ENCODE measurements around the gene RINL.
A peak's percentile ranks its signal among the peaks of the same experiment; 100 is the strongest.

The RINL gene

DNA sequence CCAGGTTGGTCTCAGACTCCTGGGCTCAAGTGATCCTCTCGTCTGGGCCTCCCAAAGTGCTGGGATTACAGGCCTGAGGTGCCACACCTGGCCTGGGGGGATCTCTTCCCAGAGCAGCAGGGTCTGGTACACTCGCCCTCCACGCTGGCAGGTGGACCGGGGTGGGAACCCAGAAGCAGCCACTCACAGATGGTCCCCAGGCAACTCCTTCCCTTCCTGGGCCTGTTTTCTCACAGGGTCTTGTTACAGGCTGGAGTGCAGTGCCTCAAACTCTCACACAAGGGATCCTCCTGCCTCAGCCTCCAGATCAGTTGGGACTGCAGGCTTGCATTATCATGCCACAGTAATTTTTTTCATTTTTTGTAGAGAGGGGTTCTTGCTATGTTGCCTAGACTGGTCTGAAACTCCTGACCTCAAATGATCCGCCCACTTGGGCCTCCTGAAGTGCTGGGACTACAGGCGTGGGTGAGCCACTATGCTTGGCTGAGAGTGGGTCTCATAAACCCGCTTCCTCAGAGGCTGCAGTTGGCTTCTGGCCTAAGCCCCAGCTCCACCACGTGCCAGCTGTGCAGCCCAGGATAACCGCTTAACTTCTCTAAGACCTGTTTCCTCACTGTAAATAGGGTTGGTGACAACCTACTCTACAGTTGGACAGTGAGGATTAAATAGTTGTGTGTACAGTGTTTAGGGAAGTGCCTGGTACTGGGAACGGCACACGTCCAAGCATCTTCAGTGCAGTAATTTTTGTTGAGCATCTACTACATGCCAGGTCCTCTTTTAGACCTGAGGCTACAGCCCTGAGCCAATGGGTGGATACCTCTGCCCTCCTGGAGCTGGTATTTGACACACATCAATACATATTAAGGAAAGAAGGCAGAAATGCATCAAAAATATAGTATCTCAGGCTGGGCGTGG lies 34.8 kb upstream of the RINL start:
- Histone ChIP-seq H4K8ac (ENCODE audit: low read depth, low read length) (no peak overlapping the region), H3K27me3 (ENCODE audit: control insufficient read depth in 3 of 3, insufficient read depth in 3 of 3, low read depth in 1 of 3, low read length in 3 of 3) (no peaks in the 10 kb centered on the region), H2BK15ac (ENCODE audit: low read length) (no peak overlapping the region), H3K14ac (ENCODE audit: low read length) (peak overlapping the region; percentile 17), H3K79me1 (ENCODE audit: low read depth, low read length) (peaks cover 2% of the 10 kb centered on the region), H3K4me3 (ENCODE audit: low read length in 2 of 2) (peak overlapping the region in 1 of 2 donors; percentile 34), H2BK120ac (ENCODE audit: low read depth, low read length) (no peak overlapping the region), H3K4ac (ENCODE audit: low read length) (no peak overlapping the region), H3K18ac (ENCODE audit: low read length) (peak overlapping the region; percentile 35), H4K91ac (ENCODE audit: low read depth, low read length, poor library complexity) (no peak overlapping the region), H2BK12ac (ENCODE audit: low read length) (no peak overlapping the region), H2AK5ac (ENCODE audit: low read depth, low read length) (peak overlapping the region; percentile 63), H3K36me3 (replicated peaks in 1 of 2; ENCODE audit: control insufficient read depth in 2 of 2, insufficient read depth in 2 of 2, low read length in 2 of 2) (peaks cover 0 to 6% of the 10 kb centered on the region in 2 donors), H3K23ac (ENCODE audit: low read depth, low read length, poor library complexity) (peak overlapping the region; percentile 55), H2BK5ac (ENCODE audit: low read length) (no peak overlapping the region), H3K9me3 (replicated peaks in 1 of 2; ENCODE audit: control insufficient read depth in 2 of 2, insufficient read depth in 1 of 2, low read depth in 1 of 2, low read length in 2 of 2) (peaks cover 0 to under 1% of the 10 kb centered on the region in 2 donors), H3K9ac (ENCODE audit: low read depth, low read length, poor library complexity) (no peak overlapping the region), H3K27ac (replicated peaks; ENCODE audit: low read length) (no peak overlapping the region), H3K4me2 (ENCODE audit: insufficient read depth, low read length, poor library complexity, severe bottlenecking) (no peak overlapping the region), H3K4me1 (ENCODE audit: control insufficient read depth in 2 of 2, insufficient read depth in 1 of 2, low read depth in 1 of 2, low read length in 2 of 2) (no peaks in the 10 kb centered on the region), H2AFZ (ENCODE audit: low read length) (no peak overlapping the region)
- no CpG with 5 or more reads among the region's 12 CpGs for WGBS, 2 donors (ENCODE audit: extremely low coverage in 2 of 2, insufficient read length in 2 of 2, insufficient replicate concordance in 1 of 2)
- no peak for DNase-seq (ENCODE audit: low spot score)

DNA sequence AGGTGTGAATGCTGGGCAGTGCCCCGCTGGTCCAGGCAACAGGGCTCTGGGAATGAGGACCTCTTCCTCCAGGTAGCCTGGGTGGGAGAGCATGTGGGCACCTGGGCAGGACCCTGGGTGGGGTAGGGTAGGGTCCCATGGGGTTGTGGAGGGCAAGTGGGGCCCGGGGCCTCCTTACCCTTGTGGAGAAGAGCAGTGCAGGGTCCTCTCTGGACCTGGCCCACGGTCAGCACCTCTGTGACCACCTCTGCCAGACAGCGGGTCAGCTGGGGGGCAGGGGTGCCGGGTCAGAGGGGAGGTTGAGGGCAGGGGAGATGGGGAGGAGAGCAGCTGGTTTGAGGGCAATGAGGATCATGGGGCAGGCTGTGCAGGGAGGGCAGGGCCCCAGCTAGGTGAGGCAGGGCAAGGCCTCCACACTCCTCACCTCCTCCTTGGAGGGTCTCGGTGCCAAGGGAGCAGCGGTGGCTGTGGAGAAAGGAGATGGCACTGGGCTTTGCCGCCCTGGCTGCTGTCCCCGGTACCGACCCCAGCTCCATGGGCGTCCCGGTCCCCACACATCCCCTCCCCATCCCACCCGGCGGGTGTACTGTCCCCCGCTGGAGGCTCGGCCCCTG lies 33.4 kb upstream of the RINL start:
- Histone ChIP-seq H3K14ac (ENCODE audit: low read length) (peak overlapping the region; percentile 38), H3K79me1 (ENCODE audit: low read depth, low read length) (peaks cover 2% of the 10 kb centered on the region), H2BK5ac (ENCODE audit: low read length) (peak overlapping the region; percentile 82), H3K27ac (replicated peaks; ENCODE audit: low read length) (no peak overlapping the region), H3K36me3 (replicated peaks in 1 of 2; ENCODE audit: control insufficient read depth in 2 of 2, insufficient read depth in 2 of 2, low read length in 2 of 2) (peaks cover 12% of the 10 kb centered on the region in 2 donors), H3K4ac (ENCODE audit: low read length) (no peak overlapping the region), H4K91ac (ENCODE audit: low read depth, low read length, poor library complexity) (no peak overlapping the region), H3K4me1 (ENCODE audit: control insufficient read depth in 2 of 2, insufficient read depth in 1 of 2, low read depth in 1 of 2, low read length in 2 of 2) (no peaks in the 10 kb centered on the region), H4K8ac (ENCODE audit: low read depth, low read length) (peak overlapping the region; percentile 82), H2BK12ac (ENCODE audit: low read length) (peak overlapping the region; percentile 41), H3K4me2 (ENCODE audit: insufficient read depth, low read length, poor library complexity, severe bottlenecking) (no peak overlapping the region), H2BK120ac (ENCODE audit: low read depth, low read length) (no peak overlapping the region), H2BK15ac (ENCODE audit: low read length) (peak overlapping the region; percentile 85), H3K9me3 (replicated peaks in 1 of 2; ENCODE audit: control insufficient read depth in 2 of 2, insufficient read depth in 1 of 2, low read depth in 1 of 2, low read length in 2 of 2) (peaks cover 0 to 12% of the 10 kb centered on the region in 2 donors), H2AFZ (ENCODE audit: low read length) (peak overlapping the region; percentile 61), H2AK5ac (ENCODE audit: low read depth, low read length) (peak overlapping the region; percentile 88), H3K4me3 (ENCODE audit: low read length in 2 of 2) (peak overlapping the region in 1 of 2 donors; percentile 29), H3K18ac (ENCODE audit: low read length) (peak overlapping the region; percentile 64), H3K9ac (ENCODE audit: low read depth, low read length, poor library complexity) (peak overlapping the region; percentile 30), H3K23ac (ENCODE audit: low read depth, low read length, poor library complexity) (peak overlapping the region; percentile 95), H3K27me3 (ENCODE audit: control insufficient read depth in 3 of 3, insufficient read depth in 3 of 3, low read depth in 1 of 3, low read length in 3 of 3) (no peaks in the 10 kb centered on the region)
- WGBS, 2 donors (ENCODE audit: extremely low coverage in 2 of 2, insufficient read length in 2 of 2, insufficient replicate concordance in 1 of 2), result no CpG with 5 or more reads among the region's 16 CpGs
- no peak for DNase-seq (ENCODE audit: low spot score)

DNA sequence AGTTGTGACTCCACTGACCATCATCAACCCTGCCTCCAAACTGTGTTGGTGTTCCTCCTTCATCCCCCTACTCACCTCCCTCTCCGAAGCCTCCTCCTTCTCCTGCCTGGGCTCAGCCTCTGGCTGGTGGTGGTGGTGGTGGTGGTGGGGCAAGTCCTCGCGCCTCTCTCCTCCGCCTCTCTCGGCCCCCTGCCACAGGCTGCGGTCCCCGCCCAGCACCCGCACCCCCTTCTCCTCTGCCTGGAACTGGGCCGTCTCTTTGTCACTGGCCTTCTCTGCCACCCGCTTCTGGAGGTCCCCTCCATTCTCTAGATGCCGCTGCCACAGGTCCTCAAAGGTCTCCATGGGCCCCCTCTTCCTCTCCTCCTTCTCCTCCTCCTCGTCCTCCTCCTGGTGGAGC lies 32.4 kb upstream of the RINL start:
- Histone ChIP-seq H3K4me2 (ENCODE audit: insufficient read depth, low read length, poor library complexity, severe bottlenecking) (no peak overlapping the region), H3K4ac (ENCODE audit: low read length) (no peak overlapping the region), H2BK120ac (ENCODE audit: low read depth, low read length) (no peak overlapping the region), H2BK12ac (ENCODE audit: low read length) (no peak overlapping the region), H3K79me1 (ENCODE audit: low read depth, low read length) (no peaks in the 10 kb centered on the region), H3K27me3 (ENCODE audit: control insufficient read depth in 3 of 3, insufficient read depth in 3 of 3, low read depth in 1 of 3, low read length in 3 of 3) (no peaks in the 10 kb centered on the region), H3K4me3 (ENCODE audit: low read length in 2 of 2) (no peak overlapping the region), H2BK5ac (ENCODE audit: low read length) (no peak overlapping the region), H3K23ac (ENCODE audit: low read depth, low read length, poor library complexity) (no peak overlapping the region), H4K8ac (ENCODE audit: low read depth, low read length) (no peak overlapping the region), H3K36me3 (replicated peaks in 1 of 2; ENCODE audit: control insufficient read depth in 2 of 2, insufficient read depth in 2 of 2, low read length in 2 of 2) (peaks cover 12 to 18% of the 10 kb centered on the region in 2 donors), H3K14ac (ENCODE audit: low read length) (no peak overlapping the region), H3K18ac (ENCODE audit: low read length) (peak overlapping the region; percentile 32), H4K91ac (ENCODE audit: low read depth, low read length, poor library complexity) (no peak overlapping the region), H2BK15ac (ENCODE audit: low read length) (no peak overlapping the region), H2AFZ (ENCODE audit: low read length) (no peak overlapping the region), H2AK5ac (ENCODE audit: low read depth, low read length) (no peak overlapping the region), H3K9me3 (replicated peaks in 1 of 2; ENCODE audit: control insufficient read depth in 2 of 2, insufficient read depth in 1 of 2, low read depth in 1 of 2, low read length in 2 of 2) (peaks cover 0 to 12% of the 10 kb centered on the region in 2 donors), H3K27ac (replicated peaks; ENCODE audit: low read length) (no peak overlapping the region), H3K9ac (ENCODE audit: low read depth, low read length, poor library complexity) (no peak overlapping the region), H3K4me1 (ENCODE audit: control insufficient read depth in 2 of 2, insufficient read depth in 1 of 2, low read depth in 1 of 2, low read length in 2 of 2) (no peaks in the 10 kb centered on the region)
- WGBS, 2 donors (ENCODE audit: extremely low coverage in 2 of 2, insufficient read length in 2 of 2, insufficient replicate concordance in 1 of 2), result no CpG with 5 or more reads among the region's 12 CpGs
- no peak for DNase-seq (ENCODE audit: low spot score)

DNA sequence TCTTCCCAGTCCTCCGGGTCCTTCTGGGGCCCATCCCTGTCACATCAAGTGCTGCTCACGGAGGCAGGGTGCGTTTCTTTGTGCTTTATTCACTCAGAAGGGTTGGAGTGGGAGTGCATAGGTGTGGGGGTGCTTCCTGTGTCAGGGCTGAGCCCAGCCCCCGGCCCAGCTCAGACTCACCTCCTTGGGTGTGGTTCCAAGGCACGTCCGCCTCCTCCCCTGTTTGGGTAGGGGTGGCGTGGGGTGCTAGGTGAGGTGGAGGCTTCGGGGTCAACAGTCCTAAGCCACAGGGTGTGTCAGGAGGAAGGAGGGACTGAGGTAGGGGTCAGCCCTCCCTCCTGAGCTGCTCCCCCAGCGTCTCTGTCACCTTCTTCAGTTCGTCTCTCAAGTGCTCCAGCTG lies 30.8 kb upstream of the RINL start:
- peaks cover 0 to 2% of the 10 kb centered on the region in 2 donors for H3K4me1 ChIP-seq (ENCODE audit: control insufficient read depth in 2 of 2, insufficient read depth in 1 of 2, low read depth in 1 of 2, low read length in 2 of 2)
- H2AFZ ChIP-seq (ENCODE audit: low read length), result no peak overlapping the region
- H4K91ac ChIP-seq (ENCODE audit: low read depth, low read length, poor library complexity), result no peak overlapping the region
- no peak overlapping the region for H2BK12ac ChIP-seq (ENCODE audit: low read length)
- H3K23ac ChIP-seq (ENCODE audit: low read depth, low read length, poor library complexity), result peak overlapping the region; percentile 3
- H4K8ac ChIP-seq (ENCODE audit: low read depth, low read length), result no peak overlapping the region
- H3K79me1 ChIP-seq (ENCODE audit: low read depth, low read length), result no peaks in the 10 kb centered on the region
- peak overlapping the region; percentile 29 for H2BK5ac ChIP-seq (ENCODE audit: low read length)
- peaks cover 0 to 12% of the 10 kb centered on the region in 2 donors for H3K9me3 ChIP-seq (replicated peaks in 1 of 2; ENCODE audit: control insufficient read depth in 2 of 2, insufficient read depth in 1 of 2, low read depth in 1 of 2, low read length in 2 of 2)
- DNase-seq (ENCODE audit: low spot score), result no peak
- H2AK5ac ChIP-seq (ENCODE audit: low read depth, low read length), result no peak overlapping the region
- H3K27me3 ChIP-seq (ENCODE audit: control insufficient read depth in 3 of 3, insufficient read depth in 3 of 3, low read depth in 1 of 3, low read length in 3 of 3), result no peaks in the 10 kb centered on the region
- H3K14ac ChIP-seq (ENCODE audit: low read length), result no peak overlapping the region
- H3K18ac ChIP-seq (ENCODE audit: low read length), result no peak overlapping the region
- no peak overlapping the region for H2BK120ac ChIP-seq (ENCODE audit: low read depth, low read length)
- H3K4me3 ChIP-seq (ENCODE audit: low read length in 2 of 2), result no peak overlapping the region
- no CpG with 5 or more reads among the region's 10 CpGs for WGBS, 2 donors (ENCODE audit: extremely low coverage in 2 of 2, insufficient read length in 2 of 2, insufficient replicate concordance in 1 of 2)
- H2BK15ac ChIP-seq (ENCODE audit: low read length), result no peak overlapping the region
- no peak overlapping the region for H3K27ac ChIP-seq (replicated peaks; ENCODE audit: low read length)
- H3K4me2 ChIP-seq (ENCODE audit: insufficient read depth, low read length, poor library complexity, severe bottlenecking), result no peak overlapping the region
- no peak overlapping the region for H3K4ac ChIP-seq (ENCODE audit: low read length)
- no peak overlapping the region for H3K9ac ChIP-seq (ENCODE audit: low read depth, low read length, poor library complexity)
- H3K36me3 ChIP-seq (replicated peaks in 1 of 2; ENCODE audit: control insufficient read depth in 2 of 2, insufficient read depth in 2 of 2, low read length in 2 of 2), result peaks cover 20 to 30% of the 10 kb centered on the region in 2 donors

Data from neuronal stem cell (in vitro differentiated cells).